ENCODE results near the gene FASTKD3. TPM values are rescaled to one million over a fixed set of nuclear protein-coding genes. Genes with fewer than 3 reads are reported as not detected.

Gene FASTKD3
- total and polyA plus RNA-seq, 2 of the 4 experiments (the other 2 are of a cell fraction) = 8.4 to 12.7 TPM

GRCh38 chr5:7811715-7812114 is 57.1 kb downstream of the FASTKD3 start:
- H2AK9ac ChIP-seq (replicated peaks; ENCODE audit: low read depth, low read length, poor library complexity) = no peak overlapping the region
- no peak overlapping the region for H4K5ac ChIP-seq (ENCODE audit: low read depth, low read length)
- H2BK120ac ChIP-seq (ENCODE audit: low read depth, low read length) = no peak overlapping the region
- intact Hi-C loops (cut with micrococcal nuclease) = no loop called here
- H3K14ac ChIP-seq (replicated peaks; ENCODE audit: low read depth, low read length) = no peak overlapping the region
- POLR2A ChIA-PET (ENCODE audit: unreplicated experiment) = no interaction called here
- no peaks in the 10 kb centered on the region for H3K27me3 ChIP-seq (ENCODE audit: control insufficient read depth, insufficient read depth, low read length)
- dilution Hi-C loops (cut with HindIII; ENCODE audit: low sequenced_read_pairs, unreplicated experiment) = no loop called here
- H4K20me1 ChIP-seq (ENCODE audit: insufficient read depth, low read length) = no peaks in the 10 kb centered on the region
- H3K9ac ChIP-seq (ENCODE audit: low read depth, low read length) = no peak overlapping the region
- no peak overlapping the region for H2AFZ ChIP-seq (replicated peaks; ENCODE audit: low read length, poor library complexity)
- DNase-seq (no peak), ATAC-seq (ENCODE audit: low read depth) (no peak)
- H2BK15ac ChIP-seq (ENCODE audit: low read depth, low read length) = no peak overlapping the region
- BruUV-seq (replicated peaks) = no TSS peak
- no peaks in the 10 kb centered on the region for H3K9me1 ChIP-seq (ENCODE audit: insufficient read depth, low read length)
- CTCF ChIA-PET = no interaction called here
- H3K4ac ChIP-seq (ENCODE audit: low read depth, low read length) = no peak overlapping the region
- H2BK20ac ChIP-seq (ENCODE audit: low read depth, low read length) = no peak overlapping the region
- no peak overlapping the region for H4K8ac ChIP-seq (ENCODE audit: low read depth in 2 of 2, low read length in 2 of 2)
- H3K9me3 ChIP-seq (ENCODE audit: control insufficient read depth, insufficient read depth, low read length) = no peaks in the 10 kb centered on the region
- H3K18ac ChIP-seq (ENCODE audit: low read depth, low read length) = no peak overlapping the region
- H3K36me3 ChIP-seq (ENCODE audit: control insufficient read depth, insufficient read depth, low read length) = no peaks in the 10 kb centered on the region
- TF ChIP-seq SMC3 (IDR thresholded peaks at IDR 0.05; ENCODE audit: low read depth, low read length) = no peak
- no peak overlapping the region for H3K4me2 ChIP-seq (ENCODE audit: low read depth, low read length)
- no peak overlapping the region for H3K4me3 ChIP-seq (ENCODE audit: insufficient read depth, low read depth, low read length)
- no peaks in the 10 kb centered on the region for H3K4me1 ChIP-seq (ENCODE audit: control insufficient read depth, insufficient read depth, low read length)
- no peaks in the 10 kb centered on the region for H3K79me1 ChIP-seq (ENCODE audit: low read depth in 1 of 2, low read length in 2 of 2)
- H3K23ac ChIP-seq (ENCODE audit: low read depth, low read length) = no peak overlapping the region
- no peak overlapping the region for H3K27ac ChIP-seq (ENCODE audit: insufficient read depth, low read length)
- 60% methylated on average over 1 of the region's 5 CpGs; no CpG with 5 or more reads in 1 of the 2 experiments for WGBS, 2 experiments (ENCODE audit: extremely low coverage in 2 of 2, insufficient read length in 1 of 2)
- H2AK5ac ChIP-seq (ENCODE audit: low read depth, low read length) = no peak overlapping the region
- H4K91ac ChIP-seq (ENCODE audit: insufficient read depth, low read depth, low read length) = no peak overlapping the region
- H2BK5ac ChIP-seq (ENCODE audit: low read depth, low read length, poor library complexity, severe bottlenecking) = no peak overlapping the region
- no peak overlapping the region for H3K56ac ChIP-seq (ENCODE audit: extremely low read depth, insufficient read depth, low read length)
- in situ Hi-C loops (cut with MboI; ENCODE audit: low sequenced_read_pairs) = no loop called here

Other genes with a start within 250 kb of the FASTKD3 start
- not detected in 2 replicates for gene CFAP90, start 17.9 kb downstream of the FASTKD3 start, total RNA-seq (2012; rRNA removed)
- gene CFAP90, start 17.9 kb downstream of the FASTKD3 start, polyA plus RNA-seq (2012; rRNA removed) = 0.09 and 0.14 TPM in 2 replicates
- gene MTRR, start 117 bp upstream of the FASTKD3 start, total RNA-seq (2012; rRNA removed) = 30.6 and 33.2 TPM in 2 replicates
- 31.4 and 33.5 TPM in 2 replicates for gene MTRR, start 117 bp upstream of the FASTKD3 start, polyA plus RNA-seq (2012; rRNA removed)

Data from IMR-90 (cell line).